OCI-M1 (cell line): Measurements from ENCODE around the gene BCO1.
A peak's percentile ranks its signal among the peaks of the same experiment; 100 is the strongest.

ENCODE experiments used
- DNase-seq: peaks from one replicate; lab custom pipeline; 2025; lab: John Stamatoyannopoulos, UW

The BCO1 gene

DNA sequence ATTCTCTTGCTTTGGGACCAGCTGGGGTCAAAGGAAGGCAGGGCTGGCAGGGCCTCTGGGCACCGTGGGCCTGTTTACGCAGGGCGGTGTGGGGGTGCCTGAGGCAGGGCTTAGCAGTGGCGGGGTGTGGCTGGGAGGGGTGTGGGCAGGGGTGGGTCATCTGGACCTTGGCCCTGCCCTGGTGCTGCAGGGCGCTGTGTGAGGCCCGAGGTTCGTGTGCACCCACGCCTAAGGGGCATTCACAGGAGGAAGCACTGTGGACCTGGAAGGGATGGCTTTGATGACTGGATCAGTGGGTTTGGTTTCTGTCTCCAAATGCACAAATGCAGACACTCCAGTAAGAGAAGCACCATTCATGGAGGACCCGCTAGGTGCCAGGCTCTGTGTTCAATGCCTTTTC is 37.3 kb downstream of the BCO1 start:
- DNase-seq = no peak

DNA sequence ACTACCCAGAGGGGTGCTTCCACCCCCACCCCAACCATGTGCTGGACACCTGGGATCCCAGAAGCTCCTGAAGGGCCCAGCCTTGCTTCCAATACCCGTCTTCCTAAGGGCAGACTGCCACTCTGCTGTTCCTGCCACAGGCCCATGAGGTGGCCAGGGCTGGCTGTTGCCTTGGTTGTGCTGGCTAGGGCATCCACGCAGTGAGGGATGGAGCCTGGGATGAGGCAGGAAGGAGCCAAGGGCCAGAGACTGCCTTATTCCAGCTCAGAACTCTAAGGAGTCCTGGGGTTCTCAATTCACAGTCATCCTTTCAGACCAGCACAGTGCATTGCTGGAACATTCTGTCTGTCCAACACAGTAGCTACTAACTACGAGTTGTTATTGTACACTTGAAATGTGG is 37.8 kb downstream of the BCO1 start:
- no peak for DNase-seq

DNA sequence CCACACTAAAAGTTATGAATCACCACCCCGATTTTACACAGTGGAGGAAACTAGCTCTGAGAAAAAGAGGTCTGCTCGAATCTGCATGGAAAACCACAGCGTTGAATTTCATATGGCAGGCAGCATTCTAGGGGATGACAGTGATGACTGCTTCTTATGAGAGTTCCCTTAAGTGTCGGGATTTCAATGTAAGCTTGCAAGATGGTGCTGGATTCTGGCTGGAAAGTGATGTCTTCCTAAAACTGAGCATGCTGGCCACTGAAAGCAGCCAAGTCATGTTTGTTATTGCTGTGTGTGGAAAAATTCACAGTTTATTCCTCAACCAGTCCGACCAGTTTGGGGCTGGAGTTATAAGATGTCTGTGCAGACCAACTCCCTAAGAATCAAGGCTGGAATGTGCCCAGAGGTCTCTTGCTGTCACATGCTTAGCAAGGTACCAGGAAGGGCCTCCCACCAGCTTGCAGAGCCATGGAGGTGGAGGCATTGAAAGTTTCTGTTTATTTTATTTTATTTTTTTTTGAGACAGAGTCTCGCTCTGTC is 39.1 kb downstream of the BCO1 start:
- DNase-seq = no peak

DNA sequence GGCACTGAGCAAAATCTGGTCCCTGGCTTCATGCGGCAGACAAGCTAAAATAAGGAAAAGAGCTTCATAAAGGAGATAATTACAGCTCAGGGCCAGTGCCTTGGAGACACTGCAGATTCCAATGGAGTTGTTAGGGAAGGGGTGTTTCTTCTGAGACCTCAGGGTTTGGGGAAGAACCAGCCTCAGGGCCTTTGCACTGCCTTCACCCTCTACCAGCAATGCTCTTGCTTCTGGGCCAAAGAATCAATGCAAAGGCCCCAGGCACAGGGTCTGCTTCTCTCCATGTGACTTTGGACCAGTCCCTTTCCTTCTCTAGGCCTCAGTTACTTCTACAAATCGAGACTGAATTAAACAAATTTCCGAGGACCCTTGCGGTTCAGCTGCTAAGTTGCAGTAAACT is 40.0 kb downstream of the BCO1 start:
- DNase-seq = no peak

DNA sequence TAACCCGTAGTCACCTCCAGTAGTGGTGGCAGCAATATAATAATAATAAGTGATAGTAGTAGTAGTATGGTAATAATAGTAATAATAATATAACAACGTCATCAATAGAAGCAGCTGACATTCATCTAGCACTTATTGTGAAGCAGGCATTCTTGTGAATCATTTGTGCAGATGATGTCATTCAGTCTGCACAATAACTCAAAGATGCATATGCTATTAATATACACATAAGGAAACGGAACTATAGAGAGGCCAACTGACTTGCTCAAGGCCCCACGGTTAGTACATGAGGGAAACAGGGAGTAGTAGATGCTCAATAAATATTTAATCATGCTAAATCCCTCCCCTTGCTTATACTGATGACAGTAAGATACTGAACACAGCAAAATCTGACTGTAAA is 40.9 kb downstream of the BCO1 start:
- no peak for DNase-seq

DNA sequence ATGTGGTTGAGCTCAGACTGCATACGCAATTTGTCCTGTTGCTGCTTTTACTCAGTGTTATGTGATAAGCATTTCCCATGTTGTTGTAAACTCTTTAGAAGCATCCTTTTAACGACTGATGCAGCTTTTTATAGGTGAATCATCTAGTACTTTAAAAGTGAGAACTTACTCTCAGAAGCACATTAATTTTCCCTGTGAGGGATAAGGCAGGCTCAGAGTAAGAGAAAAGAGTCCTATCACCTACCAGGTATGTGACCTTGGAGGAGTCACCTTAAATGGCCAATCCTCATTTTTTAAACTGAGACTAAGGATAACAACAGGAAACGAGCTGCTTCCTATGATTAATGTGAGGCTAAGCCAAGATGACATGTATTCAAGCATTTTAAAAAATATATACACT is 41.9 kb downstream of the BCO1 start:
- no peak for DNase-seq

DNA sequence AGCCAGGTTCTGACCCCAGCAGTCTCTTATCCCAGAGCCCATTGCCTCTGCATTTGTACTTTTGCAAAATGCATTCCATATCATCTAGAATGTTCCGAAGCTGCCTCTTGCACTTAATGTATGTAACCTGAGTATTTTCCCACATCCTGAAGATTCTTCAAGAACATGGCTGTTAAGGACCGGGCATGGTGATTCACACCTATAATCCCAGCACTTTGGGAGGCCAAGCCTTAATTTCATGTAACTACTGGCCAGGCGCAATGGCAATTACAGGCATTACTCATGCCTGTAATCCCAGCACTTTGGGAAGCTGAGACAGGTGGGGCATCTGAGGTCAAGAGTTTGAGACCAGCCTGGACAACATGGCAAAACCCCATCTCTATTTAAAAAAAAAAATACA is 44.6 kb downstream of the BCO1 start:
- no peak for DNase-seq

DNA sequence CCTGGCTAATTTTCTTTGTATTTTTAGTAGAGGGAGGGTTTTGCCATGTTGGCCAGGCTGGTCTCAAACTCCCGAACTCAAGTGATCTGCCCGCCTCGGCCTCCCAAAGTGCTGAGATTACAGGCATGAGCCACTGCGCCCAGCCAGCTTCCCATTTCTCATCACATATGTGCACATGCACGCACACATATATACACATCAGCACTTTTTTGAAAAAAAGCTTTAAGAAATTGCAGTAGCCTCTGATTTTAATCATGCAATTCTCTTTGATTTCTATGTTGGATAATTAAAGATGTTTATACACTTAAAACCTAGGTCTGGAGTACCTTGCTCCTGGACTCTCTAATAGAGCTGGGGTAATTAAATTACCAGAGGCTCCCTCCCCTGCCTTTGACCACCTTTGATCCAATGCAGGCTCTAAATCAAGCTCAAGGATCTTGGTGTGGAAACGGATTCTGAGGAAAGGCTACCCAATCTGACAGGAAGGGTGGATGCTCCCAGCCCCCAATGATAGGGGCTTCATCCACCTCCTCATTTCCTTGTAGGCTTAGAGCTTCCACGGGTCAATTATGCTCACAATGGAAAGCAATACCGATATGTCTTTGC is 46.6 kb downstream of the BCO1 start:
- DNase-seq = no peak

DNA sequence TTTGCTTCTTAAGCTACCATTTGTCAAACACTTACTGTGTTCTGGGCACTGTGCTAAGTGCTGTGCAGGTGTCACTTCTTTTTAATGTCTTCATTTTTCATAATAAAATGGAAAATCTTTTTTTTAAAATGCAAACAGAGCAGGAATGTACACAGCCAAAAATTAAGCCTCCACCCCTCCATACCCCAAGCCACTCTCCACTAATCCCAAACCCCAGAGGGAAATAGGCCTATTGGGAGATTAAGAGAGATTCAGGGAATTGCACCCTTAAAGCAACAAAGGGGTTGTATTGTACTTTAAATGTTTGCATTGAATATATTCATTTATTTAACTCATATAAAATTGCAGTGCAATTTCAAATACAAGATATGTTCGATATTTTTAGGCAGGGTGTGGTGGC is 47.7 kb downstream of the BCO1 start:
- no peak for DNase-seq

DNA sequence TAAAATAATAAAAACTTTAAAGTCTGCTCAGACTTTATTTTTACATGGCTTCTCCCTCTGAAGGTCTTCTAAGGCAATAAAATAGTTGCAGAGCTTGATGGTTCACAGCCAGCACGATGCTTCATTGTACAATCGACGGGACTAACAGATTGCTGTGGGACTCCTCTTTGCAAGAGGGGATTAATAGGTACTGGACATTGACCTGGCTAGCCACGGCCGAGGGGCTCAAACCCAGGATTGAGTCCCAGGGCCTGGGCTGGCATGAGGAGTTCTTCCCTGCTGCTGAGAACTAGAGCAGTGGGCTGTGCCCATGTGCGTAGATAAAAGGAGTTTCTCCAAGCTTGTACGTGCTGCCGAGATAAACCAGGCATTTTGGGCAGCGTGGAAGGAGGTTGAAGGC is 52.6 kb downstream of the BCO1 start:
- DNase-seq = no peak

DNA sequence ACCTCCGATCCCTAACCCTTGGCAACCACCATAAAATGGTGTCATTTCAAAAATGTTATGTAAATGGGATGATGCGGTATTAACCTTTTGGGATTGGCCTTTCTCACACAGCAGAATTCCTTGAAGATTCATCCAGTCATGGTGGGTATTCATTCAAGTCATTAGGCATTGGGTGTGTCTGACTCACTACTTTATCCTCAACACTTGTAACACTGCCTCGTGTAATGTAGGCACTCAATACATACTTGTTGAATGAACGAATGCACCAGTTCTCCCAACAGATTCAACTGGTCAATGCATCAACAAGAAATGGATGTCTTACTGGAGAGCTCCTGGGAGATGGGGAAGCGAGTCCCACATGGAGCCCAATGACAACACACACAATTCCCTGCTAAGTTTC is 54.4 kb downstream of the BCO1 start:
- no peak for DNase-seq

DNA sequence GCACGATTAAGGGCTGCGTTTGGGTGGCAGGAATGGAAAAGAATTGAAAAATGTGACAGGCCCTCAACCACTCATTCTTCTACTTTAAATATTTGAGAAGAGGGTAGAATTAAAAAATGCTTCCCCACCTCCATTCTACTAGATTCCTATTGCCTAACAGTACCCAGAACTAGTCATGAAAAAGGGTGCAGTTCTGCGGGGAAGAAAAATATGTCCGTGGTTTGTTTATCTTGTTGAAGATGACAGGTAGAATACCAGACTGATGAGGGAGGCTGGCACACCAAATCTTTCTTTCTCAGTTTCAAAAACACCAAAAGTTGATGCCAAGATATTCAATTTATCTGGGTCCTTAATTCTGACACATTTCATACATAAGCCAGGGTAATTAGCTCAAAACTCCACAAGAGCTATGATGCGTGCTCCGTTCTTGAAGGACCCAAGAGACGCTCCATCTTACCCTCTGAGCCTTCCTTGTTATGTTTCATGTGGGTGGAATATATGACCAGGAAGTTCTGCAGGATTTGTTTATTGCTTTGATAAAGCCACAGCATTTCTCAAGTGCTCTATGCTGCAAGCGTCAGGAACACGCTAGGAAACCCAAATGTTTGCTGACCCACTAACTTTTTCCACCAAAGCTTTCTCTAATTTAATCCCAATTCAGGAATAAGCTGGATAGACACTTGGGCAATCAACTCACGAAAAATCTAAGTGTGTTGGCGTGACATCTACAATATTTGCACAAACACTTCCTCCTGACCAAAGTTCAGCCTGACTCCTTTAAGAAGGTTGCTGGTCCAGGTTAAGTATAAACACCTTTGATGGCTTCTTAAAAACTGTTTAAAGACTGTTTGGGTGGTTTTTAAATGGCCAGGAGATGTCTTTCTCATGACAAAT is 55.7 kb downstream of the BCO1 start:
- DNase-seq = no peak

DNA sequence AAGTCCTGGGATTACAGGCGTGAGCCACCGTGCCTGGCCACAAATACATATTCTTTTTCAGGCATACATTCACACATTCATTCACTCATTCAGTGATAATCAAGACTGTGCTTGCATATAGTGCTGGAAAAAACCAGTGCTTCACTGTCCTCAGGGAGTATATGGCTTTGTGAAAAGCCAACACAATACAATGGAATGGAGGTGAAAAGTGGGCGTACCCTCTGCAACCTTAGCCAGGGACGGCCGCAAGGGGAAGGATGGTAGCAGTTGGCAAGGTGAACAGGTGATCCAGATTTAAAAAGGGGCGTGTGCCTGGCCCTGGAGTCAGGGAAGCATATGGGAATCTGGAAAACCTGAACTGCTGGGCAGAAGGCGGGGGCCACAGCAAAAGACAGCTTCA is 58.1 kb downstream of the BCO1 start:
- DNase-seq = no peak

DNA sequence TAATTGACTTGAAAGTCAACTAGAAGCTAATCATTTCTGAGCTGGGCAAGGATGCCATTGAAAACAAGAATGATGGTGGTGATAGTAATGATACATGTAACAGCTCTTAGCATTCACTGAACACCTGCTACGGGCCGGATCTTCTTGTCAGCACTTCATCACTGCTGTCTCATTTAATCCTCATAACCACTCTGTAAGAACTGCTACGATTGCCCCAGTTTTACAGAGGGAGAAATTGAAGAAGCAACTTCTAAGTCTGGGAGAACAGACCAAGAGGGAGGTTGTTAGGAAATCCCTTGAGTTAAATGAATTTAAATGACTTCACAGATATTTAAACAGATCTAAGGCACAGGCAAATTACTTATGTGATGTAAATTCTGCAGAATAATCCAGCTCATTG is 69.3 kb downstream of the BCO1 start:
- DNase-seq = no peak

DNA sequence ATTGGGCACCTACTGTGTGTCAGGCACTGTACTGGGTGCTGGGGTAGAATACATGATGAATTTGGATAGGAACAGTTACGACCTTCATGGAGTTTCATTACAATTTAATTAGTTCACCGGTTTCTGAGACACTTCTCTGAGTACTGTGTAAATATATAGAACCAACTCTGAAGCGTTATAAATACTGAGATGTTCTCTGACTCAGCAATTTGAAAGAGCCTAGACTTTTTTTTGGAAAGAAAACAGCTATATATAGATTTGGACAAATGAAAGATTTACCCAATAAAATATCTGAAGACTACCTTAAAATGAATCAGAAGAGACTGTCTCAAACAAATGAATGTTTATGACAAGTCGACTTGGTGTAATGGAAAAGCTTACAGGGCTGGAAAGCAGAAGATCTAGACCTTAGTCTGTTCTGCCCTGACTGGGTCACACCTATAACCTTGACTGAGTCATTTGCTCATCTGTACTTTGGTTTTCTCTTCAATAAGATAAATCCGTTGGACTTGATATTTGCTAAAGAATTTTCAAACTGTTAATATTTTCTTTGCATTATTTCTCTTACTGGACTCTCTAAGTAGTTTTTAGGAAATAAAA is 71.7 kb downstream of the BCO1 start:
- DNase-seq = no peak

DNA sequence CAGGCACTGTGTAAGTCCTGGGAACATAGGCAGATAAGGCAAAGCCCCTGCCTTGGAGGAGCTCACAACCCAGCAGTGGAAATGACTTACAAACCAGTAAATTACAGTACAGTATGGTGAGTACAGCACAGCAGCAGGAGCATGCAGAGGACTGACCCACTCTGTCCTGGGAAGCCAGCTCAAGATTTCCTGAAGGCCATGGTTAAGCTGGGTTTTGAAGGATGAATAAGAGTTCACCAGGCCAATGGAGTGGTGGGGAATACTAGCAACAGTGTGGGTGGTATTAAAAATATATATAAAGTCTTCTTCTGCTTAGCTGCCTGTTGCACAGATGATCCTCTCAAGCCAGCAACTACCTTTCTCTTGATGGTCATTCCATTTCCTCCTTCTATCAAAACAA is 73.3 kb downstream of the BCO1 start:
- DNase-seq = no peak

DNA sequence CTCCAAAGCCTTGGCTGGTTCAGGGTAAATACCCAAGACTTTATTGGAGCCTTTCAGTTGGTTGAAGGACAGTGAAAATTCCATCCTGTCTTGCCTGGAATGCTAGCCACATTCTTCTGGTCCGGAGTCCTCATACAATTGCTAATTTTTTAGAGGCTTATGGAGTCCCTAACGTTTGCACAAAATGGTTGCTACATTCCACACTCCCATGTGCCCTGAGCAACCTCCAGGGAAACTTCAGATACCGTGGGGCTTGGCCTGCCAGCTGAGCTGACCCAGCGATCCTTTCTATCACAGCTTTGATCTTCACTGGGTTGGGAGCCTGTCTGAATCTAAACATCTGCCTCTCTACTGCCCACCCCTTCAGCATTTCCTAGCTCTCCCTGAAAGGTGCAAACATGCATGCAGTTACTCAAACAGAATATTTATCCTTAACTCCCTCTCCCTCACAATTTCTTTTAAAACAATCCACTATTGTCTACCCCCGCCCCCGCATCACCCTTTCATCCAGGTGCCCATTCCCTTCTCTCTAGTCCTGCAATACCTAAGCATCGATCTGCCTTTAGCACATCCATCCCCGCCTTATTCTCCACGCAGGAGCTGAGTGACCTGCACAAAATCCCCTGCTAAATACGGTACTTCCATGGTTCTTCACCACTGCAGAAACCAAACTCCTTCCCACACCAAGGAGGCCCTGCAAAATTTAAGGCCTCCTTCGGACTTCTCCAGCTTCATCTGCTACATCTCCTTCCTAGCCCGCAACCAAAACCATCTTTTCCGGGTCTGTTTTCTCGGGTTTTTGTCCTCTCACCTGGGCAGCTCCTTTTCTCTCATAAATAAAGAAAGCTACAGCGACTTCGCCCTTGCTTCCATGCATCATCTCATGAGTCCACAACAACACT is 75.5 kb downstream of the BCO1 start:
- peak; percentile 27 for DNase-seq

DNA sequence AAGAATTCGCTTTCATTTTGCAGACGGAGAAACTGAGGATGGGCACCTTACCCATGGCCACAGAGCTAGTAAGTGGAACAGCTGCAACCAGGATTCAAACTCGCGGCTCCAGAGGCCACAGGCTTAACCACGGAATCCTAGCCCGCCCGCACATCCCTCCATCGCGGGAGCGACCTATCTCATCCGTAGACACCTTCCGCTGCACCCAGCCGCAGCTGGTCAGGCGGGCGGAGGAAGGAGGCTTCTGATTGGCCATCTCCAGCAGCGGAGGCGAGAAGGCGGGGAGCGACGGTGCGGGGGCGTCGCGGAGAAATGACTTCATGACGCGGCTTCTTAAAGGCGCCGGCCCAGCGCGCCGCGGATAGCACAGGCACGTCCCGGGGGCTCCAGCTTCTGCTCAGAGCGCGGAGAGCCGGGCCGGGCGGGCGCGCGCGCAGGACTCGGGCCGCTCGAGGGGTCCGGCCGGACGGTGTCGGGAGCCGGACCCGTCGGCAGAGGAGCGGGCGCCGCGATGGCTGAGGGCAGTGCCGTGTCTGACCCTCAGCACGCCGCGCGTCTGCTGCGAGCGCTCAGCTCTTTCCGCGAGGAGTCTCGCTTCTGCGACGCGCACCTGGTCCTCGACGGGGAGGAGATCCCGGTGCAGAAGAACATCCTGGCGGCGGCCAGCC is 76.2 kb downstream of the BCO1 start, which contains the start of gene GAN:
GAN (plus strand) TSS at position 360 of the 668 bp plus-strand sequence; CDS start at position 512, 152 bp downstream.
- peak; percentile 97 for DNase-seq

DNA sequence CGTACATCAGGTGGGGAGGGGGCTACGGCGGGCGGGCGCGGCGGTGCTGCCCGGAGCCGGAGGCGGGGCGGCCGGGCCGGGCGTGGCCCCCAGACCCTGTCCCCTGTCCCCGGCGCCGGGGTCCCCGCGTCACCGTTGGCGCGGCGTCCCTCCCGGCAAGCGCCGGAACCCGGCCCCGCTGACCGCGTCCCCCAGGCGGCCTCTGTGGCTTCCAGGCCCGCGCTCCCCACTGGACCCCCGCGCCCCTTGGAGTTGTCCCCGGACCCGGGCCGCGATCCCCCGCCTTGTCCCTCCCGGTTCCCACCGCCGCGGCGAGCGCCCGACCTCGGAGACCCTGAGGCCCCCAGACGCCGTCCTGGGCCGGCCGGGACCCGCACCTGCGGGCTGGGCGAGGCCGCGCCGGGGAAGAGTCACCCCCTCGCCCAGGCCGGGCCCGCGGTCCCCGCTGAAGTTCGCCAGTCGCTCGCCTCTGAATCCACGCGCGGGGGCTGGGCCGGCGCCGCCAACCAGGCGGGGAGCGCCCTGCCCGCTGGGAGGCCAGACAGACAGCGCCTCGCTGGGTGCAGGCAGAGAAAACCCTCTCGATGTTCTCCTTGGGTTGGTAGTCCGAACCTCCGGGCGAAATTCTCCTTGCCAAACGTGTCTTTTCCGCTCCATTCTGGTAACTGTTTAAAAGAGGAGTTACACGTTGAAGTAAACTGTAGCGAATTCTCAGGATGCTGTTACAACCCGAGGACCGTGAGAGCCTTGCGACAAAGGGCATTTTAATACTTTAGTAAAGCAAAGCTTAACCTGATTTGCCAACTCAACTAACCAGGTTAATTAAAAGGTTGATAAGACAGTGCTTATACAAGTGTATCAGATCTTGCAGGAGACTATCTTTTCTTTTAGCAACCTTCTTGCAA is 77.0 kb downstream of the BCO1 start:
- peak; percentile 59 for DNase-seq

DNA sequence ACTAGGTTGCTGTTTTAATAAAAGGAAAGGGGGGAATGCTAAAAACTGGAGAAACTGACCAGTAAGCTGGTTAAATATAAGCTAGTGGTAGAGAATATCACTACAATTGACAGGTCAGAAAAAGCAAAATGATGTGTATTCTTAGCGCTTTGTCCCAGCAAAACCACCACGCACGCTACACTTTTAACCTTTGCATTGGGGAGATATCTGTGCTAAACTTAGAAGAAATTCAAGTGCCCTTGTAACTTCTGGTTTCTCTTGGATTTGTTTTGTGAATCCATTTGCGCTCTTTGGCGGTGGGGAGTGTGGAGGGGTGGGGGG is 77.6 kb downstream of the BCO1 start:
- no peak for DNase-seq
